K562 (cell line): Measurements from ENCODE around the gene PGA3. TPM values are rescaled to one million over a fixed set of nuclear protein-coding genes. Genes with fewer than 3 reads are reported as not detected.
A peak's percentile ranks its signal among the peaks of the same experiment; 100 is the strongest.

Experiments
- ATAC-seq: fragments of 200-7000 bp; cut with Tn5 transposase; 3 replicates; pipeline ENCODE4 v1.9.1; 2020; ENCODE audit warnings: moderate library complexity
- BruUV-seq: library from RNA; stranded (reverse); fragments of 400-500 nt; replicated peaks from 2 replicates; lab custom pipeline; 2021; lab: Mats Ljungman, UMichigan
- CTCF ChIA-PET: fragments of 300-600 bp; formaldehyde crosslinking; extraction: SDS; loops from one replicate; lab custom pipeline; 2021; ENCODE audit warnings: low intra/inter-chr PET ratio; lab: Yijun Ruan, JAX
- POLR2A ChIA-PET: fragments of 300-600, 350-650 bp; sonication (Branson Sonifier 250); formaldehyde crosslinking; extraction: SDS; loops from one replicate; lab custom pipeline; 2021; ENCODE audit warnings: antibody characterized with exemption, inconsistent platforms; lab: Yijun Ruan, JAX
- DNase-seq, 4 experiments: peaks; one replicate each; pipeline versions ENCODE4 v3.0.0 to v3.0.0-alpha.2; 2011 to 2018; ENCODE audit warnings: low spot score in 3 of 4, mixed read lengths in 3 of 4; ENCODE audit errors: extremely low read depth in 1 of 4
- FAIRE-seq: peaks from 2 replicates; lab custom pipeline; 2011; peaks lifted over from hg19 to GRCh38; lab: Jason Lieb, UNC
- H2AFZ ChIP-seq: 2 replicates; pipeline ENCODE4 v1.6.0; 2011; ENCODE audit warnings: low read depth, low read length, control low read depth, inconsistent platforms
- H3K27ac ChIP-seq: fragments of 200-600 bp; 3 replicates; pipeline ENCODE4 v1.8.0; 2011; ENCODE audit warnings: low read depth, mild to moderate bottlenecking, control low read depth, inconsistent platforms, low read length, moderate library complexity, mixed read lengths; ENCODE audit errors: extremely low read depth
- H3K27me3 ChIP-seq, 2 experiments: fragments of 300-600 bp in 1 of 2; 2 replicates in 1 of 2; 3 replicates in 1 of 2; pipeline versions ENCODE4 v1.6.0 to v1.8.0; 2011; ENCODE audit warnings: inconsistent platforms in 2 of 2, low read length in 2 of 2, mild to moderate bottlenecking in 1 of 2, mixed read lengths in 1 of 2, moderate library complexity in 1 of 2; ENCODE audit not compliant: control insufficient read depth in 2 of 2, insufficient read depth in 2 of 2
- H3K36me3 ChIP-seq: fragments of 300-600 bp; 3 replicates; pipeline ENCODE4 v1.8.0; 2011; ENCODE audit warnings: mild to moderate bottlenecking, low read length, inconsistent platforms; ENCODE audit not compliant: control insufficient read depth, insufficient read depth
- H3K4me1 ChIP-seq, 2 experiments: fragments of 200-600 bp in 1 of 2; replicated peaks in 1 of 2; 2 replicates in 1 of 2; 3 replicates in 1 of 2; pipeline versions ENCODE4 v1.5.1 to v1.8.0; 2011; ENCODE audit warnings: inconsistent platforms in 2 of 2, low read length in 2 of 2, mild to moderate bottlenecking in 1 of 2, mixed read lengths in 1 of 2, moderate library complexity in 1 of 2; ENCODE audit not compliant: control insufficient read depth in 2 of 2, insufficient read depth in 2 of 2
- H3K4me2 ChIP-seq: 2 replicates; pipeline ENCODE4 v1.6.1; 2011; ENCODE audit warnings: low read length, control low read depth, inconsistent platforms, mixed read lengths; ENCODE audit not compliant: insufficient read depth
- H3K4me3 ChIP-seq: fragments of 200-600 bp; sonication (generic), shearing (Covaris generic); 2 replicates; pipeline ENCODE4 v1.5.1; 2016; ENCODE audit warnings: control low read depth, inconsistent platforms
- H3K79me2 ChIP-seq: fragments of 200-600 bp; 3 replicates; pipeline ENCODE4 v1.8.0; 2011; ENCODE audit warnings: low read length, inconsistent platforms; ENCODE audit not compliant: control insufficient read depth, insufficient read depth
- H3K9ac ChIP-seq, 2 experiments: 2 replicates each; pipeline versions ENCODE4 v1.6.0 to v1.6.1; 2011; ENCODE audit warnings: low read depth in 2 of 2, low read length in 2 of 2, control low read depth in 1 of 2, inconsistent platforms in 1 of 2, mild to moderate bottlenecking in 1 of 2, mixed read lengths in 1 of 2; ENCODE audit not compliant: insufficient read depth in 1 of 2
- H3K9me1 ChIP-seq: one replicate; pipeline ENCODE4 v1.6.0; 2011; ENCODE audit warnings: inconsistent platforms, mild to moderate bottlenecking, low read length, moderate library complexity; ENCODE audit not compliant: control insufficient read depth, insufficient read depth
- H3K9me3 ChIP-seq: replicated peaks from 2 replicates; pipeline ENCODE4 v1.5.1; 2011; ENCODE audit warnings: low read depth, low read length, inconsistent platforms; ENCODE audit not compliant: control insufficient read depth, insufficient read depth
- H4K20me1 ChIP-seq: replicated peaks from 2 replicates; pipeline ENCODE4 v1.6.1; 2011; ENCODE audit warnings: low read length, inconsistent platforms, mixed read lengths; ENCODE audit not compliant: control insufficient read depth, insufficient read depth
- CCNT2 ChIP-seq: IDR thresholded peaks from 2 replicates; pipeline ENCODE4 v1.6.1; 2011; ENCODE audit warnings: borderline replicate concordance, low read depth, mild to moderate bottlenecking, moderate library complexity, mixed read lengths, low read length; ENCODE audit not compliant: insufficient read length; ENCODE audit errors: extremely low read depth
- CEBPB ChIP-seq: fragments of 450-650 bp; IDR thresholded peaks from 2 replicates; pipeline ENCODE4 v1.6.1; 2016; ENCODE audit warnings: missing genetic modification characterization, missing compliant biosample characterization
- DIDO1 ChIP-seq: fragments of 450-650 bp; IDR thresholded peaks from 2 replicates; pipeline ENCODE4 v1.6.1; 2016; ENCODE audit warnings: low read depth, missing biosample characterization, missing genetic modification characterization
- FOXK2 ChIP-seq, 2 experiments: fragments of 450-650 bp; IDR thresholded peaks in 1 of 2; conservative IDR thresholded peaks in 1 of 2; 2 replicates each; pipeline ENCODE4 v1.6.1; 2016; ENCODE audit warnings: low read depth in 2 of 2, mild to moderate bottlenecking in 1 of 2
- HSF4 ChIP-seq: fragments of 250-450 bp; sonication (Bioruptor Pico); IDR thresholded peaks from 2 replicates; pipeline ENCODE4 v2.1.2; 2022; ENCODE audit warnings: mild to moderate bottlenecking, moderate library complexity, borderline replicate concordance
- JUN ChIP-seq, 2 experiments: sonication (generic) in 1 of 2; formaldehyde crosslinking in 1 of 2; IDR thresholded peaks; 2 replicates each; pipeline versions ENCODE4 v1.6.1 to v1.8.0; 2012 to 2022; ENCODE audit warnings: borderline replicate concordance in 2 of 2, mild to moderate bottlenecking in 2 of 2, improper control_type of control experiment in 1 of 2, low read depth in 1 of 2, low read length in 1 of 2, missing genetic modification reagents in 1 of 2
- PRDM10 ChIP-seq: fragments of 450-650 bp; IDR thresholded peaks from 2 replicates; pipeline ENCODE4 v1.6.1; 2018; ENCODE audit not compliant: partially characterized antibody
- PRPF4 ChIP-seq: fragments of 200-400 bp; formaldehyde crosslinking; IDR thresholded peaks from one replicate; pipeline ENCODE4 v1.6.1; 2017; ENCODE audit warnings: low read length, low read depth, mild to moderate bottlenecking; ENCODE audit not compliant: insufficient read depth, poor library complexity, severe bottlenecking
- PYGO2 ChIP-seq: fragments of 450-650 bp; IDR thresholded peaks from 2 replicates; pipeline ENCODE4 v1.6.1; 2016; ENCODE audit warnings: mild to moderate bottlenecking, missing genetic modification characterization, moderate library complexity, missing compliant biosample characterization
- SIX5 ChIP-seq, 2 experiments: IDR thresholded peaks; 2 replicates each; pipeline ENCODE4 v1.6.1; 2011; ENCODE audit warnings: low read length in 2 of 2, borderline replicate concordance in 1 of 2, low read depth in 1 of 2, mild to moderate bottlenecking in 1 of 2, moderate library complexity in 1 of 2; ENCODE audit not compliant: insufficient read depth in 1 of 2
- SOX6 ChIP-seq: fragments of 450-650 bp; IDR thresholded peaks from 2 replicates; pipeline ENCODE4 v1.6.1; 2014; ENCODE audit warnings: mild to moderate bottlenecking
- TRIM24 ChIP-seq, 2 experiments: fragments of 450-650 bp; IDR thresholded peaks; 2 replicates each; pipeline ENCODE4 v1.6.1; 2016
- U2AF2 ChIP-seq: fragments of 200-400 bp; formaldehyde crosslinking; optimal IDR thresholded peaks from 2 replicates; pipeline ENCODE3; 2017; ENCODE audit warnings: low read depth, mild to moderate bottlenecking, low read length
- ZNF12 ChIP-seq: sonication (generic); formaldehyde crosslinking; IDR thresholded peaks from 2 replicates; pipeline ENCODE4 v1.4.0; 2020; ENCODE audit warnings: mild to moderate bottlenecking, missing genetic modification reagents
- ZNF232 ChIP-seq: sonication (generic); formaldehyde crosslinking; IDR thresholded peaks from 2 replicates; pipeline ENCODE4 v1.8.0; 2022; ENCODE audit warnings: mild to moderate bottlenecking, missing genetic modification reagents
- ZNF76 ChIP-seq: fragments of 250-450 bp; sonication (Bioruptor Pico); IDR thresholded peaks from 2 replicates; pipeline ENCODE4 v1.4.0; 2020; ENCODE audit warnings: mild to moderate bottlenecking, moderate library complexity, borderline replicate concordance
- WGBS: fragments of 100-300 bp; shearing (Covaris generic); methylation state at CpG from one replicate; pipeline ENCODE4 v1.1.6; 2016; ENCODE audit warnings: low coverage, mixed read lengths; ENCODE audit not compliant: insufficient coverage; ENCODE audit errors: missing lambda C conversion rate; 5-methylcytosine and 5-hydroxymethylcytosine counted together
- in situ Hi-C: fragments of 300-500 bp; cut with MboI; formaldehyde crosslinking; loops from 4 replicates; pipeline ENCODE4 v1.15.0; 2018; ENCODE audit warnings: inconsistent platforms, mixed read lengths
- intact Hi-C: fragments of 100-400 bp; cut with micrococcal nuclease; formaldehyde crosslinking; loops from 2 replicates; pipeline ENCODE4 v1.14.2; 2022
- polyA plus RNA-seq, 8 experiments: library from polyadenylated mRNA; depleted of rRNA in 4 of 8; stranded (reverse) in 5 of 8; unstranded in 3 of 8; fragments of >200 nt; fragmentation: Nextera tagmentation in 2 of 8; fragmentation: Illumina TruSeq in 1 of 8; extraction: Ambion mirVana in 2 of 8; extraction: Trizol in 1 of 8; gene quantifications; 2 replicates each; pipeline versions ENCODE4 v1.2.1 to v1.2.3, GENCODE V29; 2011 to 2014; ENCODE audit warnings: inconsistent platforms in 1 of 8, missing spikeins in 1 of 8
- total RNA-seq, 7 experiments: library from RNA; depleted of rRNA in 6 of 7; stranded (reverse); fragments of >200 nt in 6 of 7; fragmentation: Illumina TruSeq in 2 of 7; extraction: Trizol in 2 of 7; gene quantifications; 2 replicates each; pipeline versions ENCODE4 v1.2.1 to v1.2.3, GENCODE V29; 2011 to 2021; ENCODE audit warnings: low replicate concordance in 1 of 7

PGA3 gene
- total and polyA plus RNA-seq, 9 of the 15 experiments (the other 6 are each of a cell fraction or from before 2014, with no cell fraction given) = 0.15 to 0.18 (median 0.18) TPM; not detected in 6

- no peak for TF ChIP-seq PRPF4
- no peak for TF ChIP-seq DIDO1 (tag)
- no peak for TF ChIP-seq FOXK2 (conservative IDR thresholded peaks at IDR 0.05 in 1 of 2, IDR thresholded peaks at IDR 0.05 in 1 of 2; ENCODE audit: low read depth in 2 of 2)
- TF ChIP-seq CCNT2 = no peak
- TF ChIP-seq PRDM10 = no peak
Observed at GRCh38 chr11:61172356-61172755, 31.0 kb upstream of the PGA3 start (continued).

GRCh38 chr11:61172888-61173287 lies 30.4 kb upstream of the PGA3 start:
- in situ Hi-C loops = no loop called here
- intact Hi-C loops = loop anchor here (1.0 kb wide), 3 partner anchors 44 to 342 kb away; no protein-coding TSS in a partner anchor
- no peak for DNase-seq
- no peak for ATAC-seq
- no peak overlapping the region; the same call in 1 of the 2 replicates for H3K4me2 ChIP-seq
- no peaks in the 10 kb centered on the region for H3K79me2 ChIP-seq
- no peak overlapping the region for H3K27ac ChIP-seq
- no peaks in the 10 kb centered on the region for H4K20me1 ChIP-seq
- ChIA-PET CTCF (interaction anchor here (0.5 to 1.9 kb wide), 4 partner anchors 43 to 397 kb away, joined by 3 to 17 read pairs (median 6); no protein-coding TSS in a partner anchor), POLR2A (no interaction called here)
- no peaks in the 10 kb centered on the region; a peak in 1 of 5 replicates for H3K4me1 ChIP-seq
- H3K27me3 ChIP-seq = peaks cover 26 to 42% of the 10 kb centered on the region in 2 experiments
- no peak overlapping the region for H3K4me3 ChIP-seq
- no peak for FAIRE-seq
- H3K36me3 ChIP-seq = no peaks in the 10 kb centered on the region
- no peak overlapping the region for H3K9ac ChIP-seq
- H3K9me3 ChIP-seq = peaks cover 5% of the 10 kb centered on the region; the same call in 1 of the 2 replicates
- 15% methylated on average over 3 of the region's 3 CpGs for WGBS
- no peak overlapping the region for H2AFZ ChIP-seq
- no TSS peak for BruUV-seq
- H3K9me1 ChIP-seq = no peaks in the 10 kb centered on the region
- TF ChIP-seq HSF4 (CRISPR knock-in tag) (no peak), SIX5 (IDR thresholded peaks at IDR 0.05; ENCODE audit: borderline replicate concordance in 1 of 2, insufficient read depth in 1 of 2, low read depth in 1 of 2, low read length in 2 of 2) (no peak), PYGO2 (tag) (no peak), ZNF76 (no peak), JUN (IDR thresholded peaks at IDR 0.05; ENCODE audit: borderline replicate concordance, low read depth, low read length) (no peak), JUN (CRISPR knock-in tag; IDR thresholded peaks at IDR 0.05; ENCODE audit: borderline replicate concordance) (no peak), ZNF232 (CRISPR knock-in tag) (no peak), SOX6 (no peak), U2AF2 (no peak), ZNF12 (CRISPR knock-in tag) (peak; percentile 99), TRIM24 (IDR thresholded peaks at IDR 0.05) (peak; percentile 26 to 56; a peak in 3 of 4 replicates), CEBPB (peak; percentile 39; the same call in 1 of the 2 replicates)
